ENCODE results near the gene UTP14C.

DNA sequence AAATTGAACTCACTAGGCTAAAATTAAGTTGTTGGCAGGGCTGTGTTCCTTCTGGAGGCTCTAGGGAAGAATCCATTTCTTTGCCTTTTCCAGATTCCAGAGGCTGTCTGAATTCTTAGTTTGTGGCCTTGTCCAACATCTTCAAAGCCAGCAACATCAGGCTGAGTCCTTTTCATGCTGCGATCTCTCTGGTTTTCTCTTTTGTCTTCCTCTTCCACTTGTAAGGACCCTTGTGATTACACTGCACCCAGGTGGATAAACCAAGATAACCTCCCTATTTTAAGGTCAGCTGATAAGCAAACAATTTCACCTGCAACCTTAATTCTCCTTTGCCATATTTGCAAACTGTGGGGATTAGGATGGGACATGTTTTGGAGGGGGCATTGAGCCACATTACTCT lies 11.5 kb downstream of the UTP14C start:
- TF ChIP-seq, protein P1, sequence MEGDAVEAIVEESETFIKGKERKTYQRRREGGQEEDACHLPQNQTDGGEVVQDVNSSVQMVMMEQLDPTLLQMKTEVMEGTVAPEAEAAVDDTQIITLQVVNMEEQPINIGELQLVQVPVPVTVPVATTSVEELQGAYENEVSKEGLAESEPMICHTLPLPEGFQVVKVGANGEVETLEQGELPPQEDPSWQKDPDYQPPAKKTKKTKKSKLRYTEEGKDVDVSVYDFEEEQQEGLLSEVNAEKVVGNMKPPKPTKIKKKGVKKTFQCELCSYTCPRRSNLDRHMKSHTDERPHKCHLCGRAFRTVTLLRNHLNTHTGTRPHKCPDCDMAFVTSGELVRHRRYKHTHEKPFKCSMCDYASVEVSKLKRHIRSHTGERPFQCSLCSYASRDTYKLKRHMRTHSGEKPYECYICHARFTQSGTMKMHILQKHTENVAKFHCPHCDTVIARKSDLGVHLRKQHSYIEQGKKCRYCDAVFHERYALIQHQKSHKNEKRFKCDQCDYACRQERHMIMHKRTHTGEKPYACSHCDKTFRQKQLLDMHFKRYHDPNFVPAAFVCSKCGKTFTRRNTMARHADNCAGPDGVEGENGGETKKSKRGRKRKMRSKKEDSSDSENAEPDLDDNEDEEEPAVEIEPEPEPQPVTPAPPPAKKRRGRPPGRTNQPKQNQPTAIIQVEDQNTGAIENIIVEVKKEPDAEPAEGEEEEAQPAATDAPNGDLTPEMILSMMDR (IDR thresholded peaks at IDR 0.05): no peak
- no peak for TF ChIP-seq POLR2A (IDR thresholded peaks at IDR 0.05)
